Measurements from ENCODE around the gene NDUFC1. TPM values are rescaled to one million over a fixed set of nuclear protein-coding genes. Genes with fewer than 3 reads are reported as not detected.

NDUFC1 gene
- total RNA-seq, 1 donor from 2014 or later: 47.5 TPM

GRCh38 chr4:139300431-139301112 lies 1.7 kb downstream of the NDUFC1 start:
- Histone ChIP-seq H3K4me1 (ENCODE audit: control insufficient read depth in 3 of 3, insufficient read depth in 3 of 3, low read length in 3 of 3) (peaks cover 19 to 45% (median 25%) of the 10 kb centered on the region in 3 donors), H3K27ac (ENCODE audit: low read depth, low read length) (peak overlapping the region; percentile 96), H3K4me3 (ENCODE audit: low read length in 3 of 3) (peak overlapping the region; percentile 85 to 100 (median 99)), H3K27me3 (ENCODE audit: control insufficient read depth in 3 of 3, insufficient read depth in 3 of 3, low read length in 3 of 3) (no peaks in the 10 kb centered on the region), H3K9ac (ENCODE audit: low read depth in 1 of 3, low read length in 3 of 3) (peak overlapping the region; percentile 90 to 99 (median 95)), H3K9me3 (ENCODE audit: control insufficient read depth in 3 of 3, low read length in 3 of 3) (no peaks in the 10 kb centered on the region), H3K36me3 (ENCODE audit: control insufficient read depth in 3 of 3, insufficient read depth in 3 of 3, low read length in 3 of 3) (peaks cover 0 to 9% (median 0%) of the 10 kb centered on the region in 3 donors)

- peak overlapping the region; percentile 90 to 99 (median 95) for H3K9ac ChIP-seq (ENCODE audit: low read depth in 1 of 3, low read length in 3 of 3)
These were observed 2.7 kb downstream of the NDUFC1 start for GRCh38 chr4:139299536-139299935.

GRCh38 chr4:139297001-139297410 lies 5.3 kb downstream of the NDUFC1 start:
- H3K9ac ChIP-seq (ENCODE audit: low read depth in 1 of 3, low read length in 3 of 3): peak overlapping the region in 1 of 3 donors; percentile 63
- peak overlapping the region; percentile 88 for H3K27ac ChIP-seq (ENCODE audit: low read depth, low read length)
- no peaks in the 10 kb centered on the region for H3K27me3 ChIP-seq (ENCODE audit: control insufficient read depth in 3 of 3, insufficient read depth in 3 of 3, low read length in 3 of 3)
- H3K9me3 ChIP-seq (ENCODE audit: control insufficient read depth in 3 of 3, low read length in 3 of 3): no peaks in the 10 kb centered on the region
- H3K4me3 ChIP-seq (ENCODE audit: low read length in 3 of 3): no peak overlapping the region
- H3K4me1 ChIP-seq (ENCODE audit: control insufficient read depth in 3 of 3, insufficient read depth in 3 of 3, low read length in 3 of 3): peaks cover 12 to 33% (median 27%) of the 10 kb centered on the region in 3 donors
- H3K36me3 ChIP-seq (ENCODE audit: control insufficient read depth in 3 of 3, insufficient read depth in 3 of 3, low read length in 3 of 3): peaks cover 4 to 11% (median 11%) of the 10 kb centered on the region in 3 donors

More at GRCh38 chr4:139299536-139299935, 2.7 kb downstream of the NDUFC1 start:
- Histone ChIP-seq H3K9me3 (ENCODE audit: control insufficient read depth in 3 of 3, low read length in 3 of 3) (no peaks in the 10 kb centered on the region), H3K4me1 (ENCODE audit: control insufficient read depth in 3 of 3, insufficient read depth in 3 of 3, low read length in 3 of 3) (peaks cover 19 to 45% (median 31%) of the 10 kb centered on the region in 3 donors), H3K27ac (ENCODE audit: low read depth, low read length) (peak overlapping the region; percentile 96), H3K27me3 (ENCODE audit: control insufficient read depth in 3 of 3, insufficient read depth in 3 of 3, low read length in 3 of 3) (no peaks in the 10 kb centered on the region), H3K36me3 (ENCODE audit: control insufficient read depth in 3 of 3, insufficient read depth in 3 of 3, low read length in 3 of 3) (peaks cover 0 to 3% (median 0%) of the 10 kb centered on the region in 3 donors), H3K4me3 (ENCODE audit: low read length in 3 of 3) (peak overlapping the region; percentile 85 to 100 (median 99))

- Histone ChIP-seq H3K9me3 (ENCODE audit: control insufficient read depth in 3 of 3, low read length in 3 of 3) (no peaks in the 10 kb centered on the region), H3K9ac (ENCODE audit: low read depth in 1 of 3, low read length in 3 of 3) (peak overlapping the region; percentile 96 to 98 (median 97)), H3K27me3 (ENCODE audit: control insufficient read depth in 3 of 3, insufficient read depth in 3 of 3, low read length in 3 of 3) (no peaks in the 10 kb centered on the region), H3K4me1 (ENCODE audit: control insufficient read depth in 3 of 3, insufficient read depth in 3 of 3, low read length in 3 of 3) (peaks cover 12 to 30% (median 27%) of the 10 kb centered on the region in 3 donors), H3K27ac (ENCODE audit: low read depth, low read length) (peak overlapping the region; percentile 88), H3K36me3 (ENCODE audit: control insufficient read depth in 3 of 3, insufficient read depth in 3 of 3, low read length in 3 of 3) (peaks cover 4 to 17% (median 11%) of the 10 kb centered on the region in 3 donors), H3K4me3 (ENCODE audit: low read length in 3 of 3) (peak overlapping the region; percentile 71 to 96 (median 91))
These were observed 6.4 kb downstream of the NDUFC1 start for GRCh38 chr4:139295942-139296299.

- H3K27ac ChIP-seq (ENCODE audit: low read depth, low read length): peak overlapping the region; percentile 88
- no peaks in the 10 kb centered on the region for H3K27me3 ChIP-seq (ENCODE audit: control insufficient read depth in 3 of 3, insufficient read depth in 3 of 3, low read length in 3 of 3)
- H3K9me3 ChIP-seq (ENCODE audit: control insufficient read depth in 3 of 3, low read length in 3 of 3): no peaks in the 10 kb centered on the region
- peaks cover 12 to 27% (median 25%) of the 10 kb centered on the region in 3 donors for H3K4me1 ChIP-seq (ENCODE audit: control insufficient read depth in 3 of 3, insufficient read depth in 3 of 3, low read length in 3 of 3)
- H3K9ac ChIP-seq (ENCODE audit: low read depth in 1 of 3, low read length in 3 of 3): peak overlapping the region; percentile 96 to 98 (median 97)
- H3K4me3 ChIP-seq (ENCODE audit: low read length in 3 of 3): peak overlapping the region; percentile 71 to 96 (median 91)
- peaks cover 6 to 17% (median 11%) of the 10 kb centered on the region in 3 donors for H3K36me3 ChIP-seq (ENCODE audit: control insufficient read depth in 3 of 3, insufficient read depth in 3 of 3, low read length in 3 of 3)
These were observed 6.9 kb downstream of the NDUFC1 start for GRCh38 chr4:139295206-139295941.

GRCh38 chr4:139286186-139286698 lies 16.0 kb downstream of the NDUFC1 start:
- no peaks in the 10 kb centered on the region for H3K4me1 ChIP-seq (ENCODE audit: control insufficient read depth in 3 of 3, insufficient read depth in 3 of 3, low read length in 3 of 3)
- no peaks in the 10 kb centered on the region for H3K9me3 ChIP-seq (ENCODE audit: control insufficient read depth in 3 of 3, low read length in 3 of 3)
- H3K27ac ChIP-seq (ENCODE audit: low read depth, low read length): no peak overlapping the region
- no peaks in the 10 kb centered on the region for H3K27me3 ChIP-seq (ENCODE audit: control insufficient read depth in 3 of 3, insufficient read depth in 3 of 3, low read length in 3 of 3)
- no peak overlapping the region for H3K9ac ChIP-seq (ENCODE audit: low read depth in 1 of 3, low read length in 3 of 3)
- peaks cover 4 to 22% (median 16%) of the 10 kb centered on the region in 3 donors for H3K36me3 ChIP-seq (ENCODE audit: control insufficient read depth in 3 of 3, insufficient read depth in 3 of 3, low read length in 3 of 3)
- H3K4me3 ChIP-seq (ENCODE audit: low read length in 3 of 3): no peak overlapping the region

GRCh38 chr4:139282721-139283075 lies 19.6 kb downstream of the NDUFC1 start:
- Histone ChIP-seq H3K27ac (ENCODE audit: low read depth, low read length) (no peak overlapping the region), H3K27me3 (ENCODE audit: control insufficient read depth in 3 of 3, insufficient read depth in 3 of 3, low read length in 3 of 3) (peaks cover 4 to 24% (median 22%) of the 10 kb centered on the region in 3 donors), H3K9me3 (ENCODE audit: control insufficient read depth in 3 of 3, low read length in 3 of 3) (no peaks in the 10 kb centered on the region), H3K36me3 (ENCODE audit: control insufficient read depth in 3 of 3, insufficient read depth in 3 of 3, low read length in 3 of 3) (peaks cover 0 to 3% (median 0%) of the 10 kb centered on the region in 3 donors), H3K9ac (ENCODE audit: low read depth in 1 of 3, low read length in 3 of 3) (no peak overlapping the region), H3K4me3 (ENCODE audit: low read length in 3 of 3) (no peak overlapping the region), H3K4me1 (ENCODE audit: control insufficient read depth in 3 of 3, insufficient read depth in 3 of 3, low read length in 3 of 3) (peaks cover 7 to 12% (median 11%) of the 10 kb centered on the region in 3 donors)

GRCh38 chr4:139282065-139282720 lies 20.1 kb downstream of the NDUFC1 start:
- no peaks in the 10 kb centered on the region for H3K9me3 ChIP-seq (ENCODE audit: control insufficient read depth in 3 of 3, low read length in 3 of 3)
- no peak overlapping the region for H3K4me3 ChIP-seq (ENCODE audit: low read length in 3 of 3)
- peaks cover 7 to 12% (median 11%) of the 10 kb centered on the region in 3 donors for H3K4me1 ChIP-seq (ENCODE audit: control insufficient read depth in 3 of 3, insufficient read depth in 3 of 3, low read length in 3 of 3)
- H3K36me3 ChIP-seq (ENCODE audit: control insufficient read depth in 3 of 3, insufficient read depth in 3 of 3, low read length in 3 of 3): no peaks in the 10 kb centered on the region
- no peak overlapping the region for H3K27ac ChIP-seq (ENCODE audit: low read depth, low read length)
- no peak overlapping the region for H3K9ac ChIP-seq (ENCODE audit: low read depth in 1 of 3, low read length in 3 of 3)
- H3K27me3 ChIP-seq (ENCODE audit: control insufficient read depth in 3 of 3, insufficient read depth in 3 of 3, low read length in 3 of 3): peaks cover 4 to 24% (median 22%) of the 10 kb centered on the region in 3 donors

GRCh38 chr4:139279760-139280620 lies 22.3 kb downstream of the NDUFC1 start, which contains the start of gene MGARP:
Gene MGARP (minus strand): TSS chr4:139280225. CDS start chr4:139280158, 67 bp downstream.
- H3K9me3 ChIP-seq (ENCODE audit: control insufficient read depth in 3 of 3, low read length in 3 of 3): no peaks in the 10 kb centered on the region
- no peak within 1 kb of the TSS for H3K27ac ChIP-seq (ENCODE audit: low read depth, low read length)
- no peaks in the 10 kb centered on the region for H3K36me3 ChIP-seq (ENCODE audit: control insufficient read depth in 3 of 3, insufficient read depth in 3 of 3, low read length in 3 of 3)
- H3K27me3 ChIP-seq (ENCODE audit: control insufficient read depth in 3 of 3, insufficient read depth in 3 of 3, low read length in 3 of 3): peaks cover 4 to 24% (median 22%) of the 10 kb centered on the region in 3 donors
- H3K4me3 ChIP-seq (ENCODE audit: low read length in 3 of 3): peak within 1 kb of the TSS; percentile 2 to 66 (median 64)
- H3K4me1 ChIP-seq (ENCODE audit: control insufficient read depth in 3 of 3, insufficient read depth in 3 of 3, low read length in 3 of 3): peaks cover 7 to 12% (median 11%) of the 10 kb centered on the region in 3 donors
- peak within 1 kb of the TSS in 1 of 3 donors; percentile 48 for H3K9ac ChIP-seq (ENCODE audit: low read depth in 1 of 3, low read length in 3 of 3)
